GM10248 (cell line): ENCODE measurements around the gene MCCD1.

ENCODE experiments used
- CTCF ChIA-PET: fragments of 300-600 bp; sonication (Branson Sonifier 250); formaldehyde crosslinking; extraction: SDS; loops from one replicate; lab custom pipeline; 2021; ENCODE audit warnings: antibody characterized with exemption; lab: Yijun Ruan, JAX
- POLR2A ChIA-PET: fragments of 350-650 bp; sonication (Branson Sonifier 250); formaldehyde crosslinking; extraction: SDS; loops from one replicate; lab custom pipeline; 2020; ENCODE audit warnings: antibody characterized with exemption; lab: Yijun Ruan, JAX
- DNase-seq: peaks from one replicate; pipeline ENCODE4 v3.0.0; 2012; ENCODE audit errors: extremely low spot score
- CTCF ChIP-seq: IDR thresholded peaks from 2 replicates; pipeline ENCODE4 v1.5.1; 2012; ENCODE audit warnings: mild to moderate bottlenecking, low read depth; ENCODE audit errors: extremely low read depth, missing control alignments, control extremely low read depth

The MCCD1 gene

GRCh38 chr6:31546958-31547726 is 18.4 kb downstream of the MCCD1 start, which contains the start of gene NFKBIL1:
NFKBIL1 (plus strand) TSS chr6:31547608; CDS start chr6:31547695, 87 bp downstream.
- POLR2A ChIA-PET, result interaction anchor here (0.6 to 7.3 kb wide), 11 partner anchors 12 to 316 kb away, joined by 3 to 86 read pairs (median 5); partner anchors contain the start of genes CLIC1, HSPA1B, LST1 and NCR3

GRCh38 chr6:31547727-31548543 is 19.2 kb downstream of the MCCD1 start:
- no peak for TF ChIP-seq CTCF
- POLR2A ChIA-PET, result interaction anchor here (0.6 to 7.3 kb wide), 9 partner anchors 11 to 280 kb away, joined by 3 to 86 read pairs (median 5); partner anchors contain the start of genes CLIC1, HSPA1B, NCR3 and TNF
- CTCF ChIA-PET, result interaction anchor here (0.6 to 54.8 kb wide), 10 partner anchors 10 to 278 kb away, joined by 3 to 2725 read pairs (median 4); partner anchors contain the start of genes GPANK1, LST1, LTB and NCR3
- no peak for DNase-seq

More at GRCh38 chr6:31546958-31547726, 18.4 kb downstream of the MCCD1 start, which contains the start of gene NFKBIL1:
- peak; percentile 89 for DNase-seq
- CTCF ChIA-PET, result interaction anchor here (0.6 to 54.8 kb wide), 17 partner anchors 11 to 223 kb away, joined by 3 to 2725 read pairs (median 5); partner anchors contain the start of genes AIF1, BAG6, GPANK1 and LST1
- TF ChIP-seq CTCF, result no peak

- TF ChIP-seq CTCF, result no peak
- CTCF ChIA-PET, result interaction anchor here (0.8 to 54.8 kb wide), 6 partner anchors 12 to 278 kb away, joined by 3 to 2725 read pairs (median 4); partner anchors contain the start of genes LST1, LTB, NCR3 and TNF
- POLR2A ChIA-PET, result interaction anchor here (7.3 kb wide), 1 partner anchor 29 kb away, joined by 86 read pairs; the partner anchor contains the start of gene TNF
- DNase-seq, result no peak
These were observed 19.7 kb downstream of the MCCD1 start for GRCh38 chr6:31548544-31548873.

GRCh38 chr6:31551371-31551770 is 22.6 kb downstream of the MCCD1 start:
- TF ChIP-seq CTCF, result peak; percentile 84
- peak; percentile 64 for DNase-seq
- ChIA-PET POLR2A (interaction anchor here (0.7 to 7.3 kb wide), 6 partner anchors 9 to 312 kb away, joined by 3 to 86 read pairs (median 3); partner anchors contain the start of genes DDX39B, NEU1 and TNF), CTCF (interaction anchor here (0.7 to 54.8 kb wide), 28 partner anchors 8 to 347 kb away, joined by 3 to 2725 read pairs (median 4); partner anchors contain the start of genes AIF1, APOM, BAG6 and C6orf47)

GRCh38 chr6:31556307-31556706 is 27.5 kb downstream of the MCCD1 start:
- ChIA-PET POLR2A (interaction anchor here (0.8 to 5.5 kb wide), 4 partner anchors 15 to 55 kb away, joined by 3 to 94 read pairs (median 4); partner anchors contain the start of genes DDX39B and TNF), CTCF (interaction anchor here (0.8 to 54.8 kb wide), 5 partner anchors 9 to 87 kb away, joined by 3 to 2725 read pairs (median 26); partner anchors contain the start of genes ATP6V1G2, LST1, LTA and LTB)
- no peak for DNase-seq
- TF ChIP-seq CTCF, result no peak
